ENCODE data around the gene PDZD7. TPM values are rescaled to one million over a fixed set of nuclear protein-coding genes. Genes with fewer than 3 reads are reported as not detected.
"Not testable (repeated sequence)": the region's sequence is repeated elsewhere in the genome, so short reads cannot be mapped to it uniquely, and the experiment has no call there.

Gene PDZD7
- total RNA-seq, 1 experiment from 2014 or later = 1.4 TPM

- H3K27me3 ChIP-seq = no peaks in the 10 kb centered on the region
- no peak for DNase-seq
- H3K9me3 ChIP-seq = no peaks in the 10 kb centered on the region
- peaks cover 3% of the 10 kb centered on the region; the same call in 1 of the 2 replicates for H3K36me3 ChIP-seq
- H3K4me3 ChIP-seq = no peak overlapping the region
Observed at GRCh38 chr10:101047961-101048892, 17.3 kb upstream of the PDZD7 start.

- no peak for DNase-seq
- H3K4me3 ChIP-seq = no peak overlapping the region
- no peaks in the 10 kb centered on the region for H3K27me3 ChIP-seq
- peaks cover 3% of the 10 kb centered on the region; the same call in 1 of the 2 replicates for H3K36me3 ChIP-seq
- H3K9me3 ChIP-seq = no peaks in the 10 kb centered on the region
Observed at GRCh38 chr10:101047268-101047667, 16.3 kb upstream of the PDZD7 start.

GRCh38 chr10:101046332-101047238 is 15.7 kb upstream of the PDZD7 start:
- Histone ChIP-seq H3K9me3 (no peaks in the 10 kb centered on the region), H3K4me3 (no peak overlapping the region), H3K36me3 (peaks cover 3% of the 10 kb centered on the region; the same call in 1 of the 2 replicates), H3K27me3 (no peaks in the 10 kb centered on the region)
- no peak for DNase-seq

- no peaks in the 10 kb centered on the region for H3K9me3 ChIP-seq
- peaks cover 3% of the 10 kb centered on the region; the same call in 1 of the 2 replicates for H3K36me3 ChIP-seq
- H3K4me3 ChIP-seq = no peak overlapping the region; the same call in 1 of the 2 replicates
- no peaks in the 10 kb centered on the region for H3K27me3 ChIP-seq
- no peak for DNase-seq
Observed at GRCh38 chr10:101044117-101044516, 13.2 kb upstream of the PDZD7 start.

- peak overlapping the region; percentile 61 for H3K4me3 ChIP-seq
- peaks cover 4% of the 10 kb centered on the region for H3K36me3 ChIP-seq
- no peak for DNase-seq
- no peaks in the 10 kb centered on the region for H3K27me3 ChIP-seq
- H3K9me3 ChIP-seq = no peaks in the 10 kb centered on the region
Observed at GRCh38 chr10:101043363-101043707, 12.4 kb upstream of the PDZD7 start.

- Histone ChIP-seq H3K27me3 (no peaks in the 10 kb centered on the region), H3K36me3 (peaks cover 9% of the 10 kb centered on the region), H3K9me3 (no peaks in the 10 kb centered on the region), H3K4me3 (peak overlapping the region; percentile 61)
- DNase-seq = peak; percentile 98
Observed at GRCh38 chr10:101042667-101043362, 11.9 kb upstream of the PDZD7 start.

GRCh38 chr10:101042118-101042517 is 11.2 kb upstream of the PDZD7 start:
- Histone ChIP-seq H3K9me3 (no peaks in the 10 kb centered on the region), H3K4me3 (peak overlapping the region; percentile 61), H3K27me3 (no peaks in the 10 kb centered on the region), H3K36me3 (peaks cover 16% of the 10 kb centered on the region)
- no peak for DNase-seq

GRCh38 chr10:101041252-101041761 is 10.4 kb upstream of the PDZD7 start:
- Histone ChIP-seq H3K4me3 (no peak overlapping the region), H3K36me3 (peaks cover 25% of the 10 kb centered on the region), H3K27me3 (no peaks in the 10 kb centered on the region), H3K9me3 (no peaks in the 10 kb centered on the region)
- DNase-seq = peak; percentile 71

- H3K9me3 ChIP-seq = no peaks in the 10 kb centered on the region
- DNase-seq = no peak
- no peaks in the 10 kb centered on the region for H3K27me3 ChIP-seq
- H3K4me3 ChIP-seq = no peak overlapping the region
- H3K36me3 ChIP-seq = peaks cover 26% of the 10 kb centered on the region
Observed at GRCh38 chr10:101040851-101041250, 9.9 kb upstream of the PDZD7 start.

- DNase-seq = no peak
- peaks cover 28% of the 10 kb centered on the region for H3K36me3 ChIP-seq
Observed at GRCh38 chr10:101040061-101040460, 9.1 kb upstream of the PDZD7 start.

GRCh38 chr10:101038484-101038883 is 7.6 kb upstream of the PDZD7 start:
- DNase-seq = no peak

More at GRCh38 chr10:101040061-101040460, 9.1 kb upstream of the PDZD7 start:
- H3K9me3 ChIP-seq = no peaks in the 10 kb centered on the region
- no peaks in the 10 kb centered on the region for H3K27me3 ChIP-seq
- H3K4me3 ChIP-seq = no peak overlapping the region

GRCh38 chr10:101036726-101037125 is 5.8 kb upstream of the PDZD7 start:
- DNase-seq = no peak
- Histone ChIP-seq H3K9me3 (no peaks in the 10 kb centered on the region), H3K36me3 (peaks cover 35% of the 10 kb centered on the region), H3K4me3 (no peak overlapping the region), H3K27me3 (no peaks in the 10 kb centered on the region)

More at GRCh38 chr10:101038484-101038883, 7.6 kb upstream of the PDZD7 start:
- H3K4me3 ChIP-seq = no peak overlapping the region
- peaks cover 33% of the 10 kb centered on the region for H3K36me3 ChIP-seq
- H3K27me3 ChIP-seq = no peaks in the 10 kb centered on the region
- no peaks in the 10 kb centered on the region for H3K9me3 ChIP-seq

GRCh38 chr10:101035916-101036702 is 5.2 kb upstream of the PDZD7 start:
- no peaks in the 10 kb centered on the region for H3K9me3 ChIP-seq
- peaks cover 35% of the 10 kb centered on the region for H3K36me3 ChIP-seq
- no peaks in the 10 kb centered on the region for H3K27me3 ChIP-seq
- no peak overlapping the region for H3K4me3 ChIP-seq
- DNase-seq = no peak

GRCh38 chr10:101035314-101035713 is 4.4 kb upstream of the PDZD7 start:
- no peak for DNase-seq
- no peak overlapping the region for H3K4me3 ChIP-seq
- H3K27me3 ChIP-seq = no peaks in the 10 kb centered on the region
- peaks cover 35% of the 10 kb centered on the region for H3K36me3 ChIP-seq
- no peaks in the 10 kb centered on the region for H3K9me3 ChIP-seq

- H3K9me3 ChIP-seq, H3K4me3 ChIP-seq, H3K27me3 ChIP-seq, DNase-seq: not testable (repeated sequence)
- H3K36me3 ChIP-seq = peaks cover 35% of the 10 kb centered on the region
Observed at GRCh38 chr10:101034404-101034803, 3.5 kb upstream of the PDZD7 start.

GRCh38 chr10:101033276-101033675 is 2.3 kb upstream of the PDZD7 start:
- H3K36me3 ChIP-seq = peaks cover 33% of the 10 kb centered on the region
- no peak for DNase-seq
- H3K27me3 ChIP-seq = no peaks in the 10 kb centered on the region
- H3K4me3 ChIP-seq = peak overlapping the region; percentile 67
- no peaks in the 10 kb centered on the region for H3K9me3 ChIP-seq

Measured in MG63 (cell line).